ENCODE measurements around the gene FOXA3.

Gene FOXA3

DNA sequence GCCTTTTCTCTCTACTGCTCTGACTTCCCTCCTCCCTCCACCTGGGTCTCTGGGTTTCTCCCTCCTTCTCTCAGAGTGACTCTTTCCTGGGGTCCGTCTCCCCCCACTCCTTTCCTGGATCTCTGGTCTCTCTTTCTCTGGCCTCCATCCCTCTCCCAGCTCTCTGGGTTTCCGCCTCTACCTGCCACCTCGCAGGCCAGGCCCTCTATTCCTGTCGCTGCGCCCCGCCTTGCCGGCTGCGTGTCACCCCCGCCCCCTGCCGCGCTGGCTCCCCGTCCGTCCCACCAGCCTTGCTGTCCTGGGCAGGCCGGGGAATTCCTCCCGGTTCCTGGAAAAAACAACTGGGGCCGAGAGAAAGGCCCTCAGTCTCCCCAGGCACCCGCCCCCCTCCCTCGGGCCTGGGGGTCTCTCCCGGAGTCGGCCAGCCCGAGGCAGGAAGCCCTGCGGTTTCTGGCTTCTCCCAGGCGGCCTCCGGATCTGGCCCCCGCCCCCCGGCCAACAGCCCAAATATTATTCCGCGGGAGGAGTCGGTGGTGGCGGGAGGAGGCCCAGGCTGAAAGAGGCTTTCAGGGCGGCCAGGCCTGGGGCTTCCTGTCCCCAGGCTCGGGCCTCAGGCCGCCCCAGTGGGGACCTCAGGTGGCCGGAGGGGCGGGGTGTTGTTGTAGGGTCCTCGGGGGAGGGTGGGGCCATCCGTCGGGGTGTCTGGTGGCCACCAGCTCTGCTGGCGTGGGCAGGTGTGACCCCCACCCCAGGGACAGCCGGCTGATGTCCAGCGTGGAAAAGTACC, 12.5 kb downstream of the FOXA3 start:
- H3K27me3 Mint-ChIP-seq, result peaks cover 70% of the 10 kb centered on the region
- H3K36me3 Mint-ChIP-seq, result peaks cover 4% of the 10 kb centered on the region
- H3K4me3 Mint-ChIP-seq, result no peak overlapping the region
- no peaks in the 10 kb centered on the region for H3K9me3 Mint-ChIP-seq
- H3K4me1 Mint-ChIP-seq, result peaks cover 13% of the 10 kb centered on the region
- peak; percentile 21 for ATAC-seq
- H3K27ac Mint-ChIP-seq, result no peak overlapping the region

- peaks cover 10% of the 10 kb centered on the region for H3K36me3 Mint-ChIP-seq
- H3K4me3 Mint-ChIP-seq, result no peak overlapping the region
- ATAC-seq, result no peak
- H3K4me1 Mint-ChIP-seq, result peaks cover 27% of the 10 kb centered on the region
- H3K27ac Mint-ChIP-seq, result no peak overlapping the region
- peaks cover 75% of the 10 kb centered on the region for H3K27me3 Mint-ChIP-seq
- no peaks in the 10 kb centered on the region for H3K9me3 Mint-ChIP-seq
Measured at GRCh38 chr19:45878043-45878794, 14.1 kb downstream of the FOXA3 start.

GRCh38 chr19:45879055-45879454, 14.9 kb downstream of the FOXA3 start:
- no peaks in the 10 kb centered on the region for H3K9me3 Mint-ChIP-seq

GRCh38 chr19:45879971-45880370, 15.8 kb downstream of the FOXA3 start:
- no peak overlapping the region for H3K27ac Mint-ChIP-seq
- H3K4me1 Mint-ChIP-seq, result peaks cover 34% of the 10 kb centered on the region
- no peak for ATAC-seq
- peaks cover 15% of the 10 kb centered on the region for H3K36me3 Mint-ChIP-seq
- H3K4me3 Mint-ChIP-seq, result no peak overlapping the region
- no peaks in the 10 kb centered on the region for H3K9me3 Mint-ChIP-seq
- H3K27me3 Mint-ChIP-seq, result peaks cover 62% of the 10 kb centered on the region

More at GRCh38 chr19:45879055-45879454, 14.9 kb downstream of the FOXA3 start:
- H3K27ac Mint-ChIP-seq, result no peak overlapping the region
- H3K27me3 Mint-ChIP-seq, result peaks cover 71% of the 10 kb centered on the region
- H3K4me3 Mint-ChIP-seq, result no peak overlapping the region
- no peak for ATAC-seq
- H3K36me3 Mint-ChIP-seq, result peaks cover 15% of the 10 kb centered on the region
- H3K4me1 Mint-ChIP-seq, result peaks cover 34% of the 10 kb centered on the region

DNA sequence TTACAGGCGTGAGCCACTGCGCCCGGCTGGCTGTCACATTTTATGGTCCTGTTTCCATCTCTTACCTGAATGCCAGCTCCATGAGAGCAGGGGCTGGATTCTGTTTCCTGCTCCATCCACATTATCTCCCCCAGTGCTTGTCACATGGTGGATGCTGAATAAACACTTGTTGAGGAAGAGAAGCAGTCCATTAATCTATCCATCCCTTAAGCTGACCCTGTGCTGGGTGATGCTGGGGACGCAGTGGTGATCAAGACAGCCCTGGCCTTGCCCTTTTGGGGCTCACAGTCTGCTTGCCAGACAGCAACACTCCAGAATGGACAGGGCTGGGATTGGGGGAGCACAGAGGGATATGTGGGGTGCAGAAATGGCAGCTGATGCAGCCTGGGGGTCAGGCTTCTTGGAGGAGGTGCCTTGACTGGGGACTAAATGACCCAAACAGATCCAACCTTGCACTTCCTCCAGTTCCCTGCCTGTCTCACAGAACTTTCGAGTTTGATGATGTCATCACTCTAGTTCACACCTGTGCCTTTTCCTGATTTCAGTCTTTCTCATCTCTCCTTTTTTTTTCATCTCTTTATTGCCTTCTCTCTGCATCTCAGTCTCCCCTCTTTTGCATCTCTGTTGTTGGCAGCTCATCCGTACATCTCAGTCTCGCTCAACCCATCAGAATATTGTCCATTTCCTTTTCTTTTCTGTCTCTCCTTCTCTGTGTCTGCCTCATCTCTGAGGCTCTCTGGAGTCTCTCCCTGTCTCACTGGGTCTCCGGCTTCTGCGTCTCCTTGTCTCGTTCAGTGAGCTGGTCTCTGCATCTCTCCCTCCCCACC, 17.2 kb downstream of the FOXA3 start:
- Mint-ChIP-seq H3K9me3 (no peaks in the 10 kb centered on the region), H3K36me3 (peaks cover 15% of the 10 kb centered on the region), H3K4me1 (peaks cover 32% of the 10 kb centered on the region), H3K4me3 (no peak overlapping the region), H3K27ac (peak overlapping the region; percentile 0), H3K27me3 (peaks cover 49% of the 10 kb centered on the region)
- ATAC-seq, result no peak

DNA sequence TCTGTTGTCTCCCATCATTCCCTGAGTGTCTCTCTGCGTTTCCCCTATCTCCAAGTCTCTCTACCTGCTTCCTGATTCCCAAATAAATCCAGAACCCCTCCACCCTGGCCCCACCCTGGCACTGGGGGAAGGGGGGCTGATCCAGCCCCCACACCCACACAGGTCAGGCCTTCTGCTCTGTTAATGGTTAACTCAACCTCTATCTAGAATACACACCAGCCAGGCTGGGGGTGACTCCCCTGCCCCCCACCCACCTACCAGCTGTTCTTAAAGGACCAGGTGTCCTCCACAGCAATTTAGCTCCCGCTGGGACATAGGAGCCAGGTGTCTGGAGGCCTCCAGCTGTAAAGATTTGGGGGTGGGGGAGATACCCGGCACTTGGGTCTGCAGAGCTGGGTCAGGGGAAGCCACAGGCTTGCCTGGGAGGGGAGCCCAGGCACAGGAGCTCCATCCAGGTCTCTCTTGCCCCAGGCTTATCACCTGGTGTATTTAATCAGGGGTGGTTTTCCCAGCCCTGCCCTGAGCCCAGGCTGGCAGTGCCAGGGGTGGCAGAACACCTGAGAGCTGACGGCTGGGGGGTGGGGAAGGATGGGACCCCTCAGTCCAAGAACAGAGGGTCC, 17.9 kb downstream of the FOXA3 start:
- Mint-ChIP-seq H3K9me3 (no peaks in the 10 kb centered on the region), H3K36me3 (peaks cover 15% of the 10 kb centered on the region), H3K4me1 (peaks cover 36% of the 10 kb centered on the region), H3K27ac (peak overlapping the region; percentile 0), H3K27me3 (peaks cover 42% of the 10 kb centered on the region), H3K4me3 (peak overlapping the region; percentile 38)
- ATAC-seq, result no peak

DNA sequence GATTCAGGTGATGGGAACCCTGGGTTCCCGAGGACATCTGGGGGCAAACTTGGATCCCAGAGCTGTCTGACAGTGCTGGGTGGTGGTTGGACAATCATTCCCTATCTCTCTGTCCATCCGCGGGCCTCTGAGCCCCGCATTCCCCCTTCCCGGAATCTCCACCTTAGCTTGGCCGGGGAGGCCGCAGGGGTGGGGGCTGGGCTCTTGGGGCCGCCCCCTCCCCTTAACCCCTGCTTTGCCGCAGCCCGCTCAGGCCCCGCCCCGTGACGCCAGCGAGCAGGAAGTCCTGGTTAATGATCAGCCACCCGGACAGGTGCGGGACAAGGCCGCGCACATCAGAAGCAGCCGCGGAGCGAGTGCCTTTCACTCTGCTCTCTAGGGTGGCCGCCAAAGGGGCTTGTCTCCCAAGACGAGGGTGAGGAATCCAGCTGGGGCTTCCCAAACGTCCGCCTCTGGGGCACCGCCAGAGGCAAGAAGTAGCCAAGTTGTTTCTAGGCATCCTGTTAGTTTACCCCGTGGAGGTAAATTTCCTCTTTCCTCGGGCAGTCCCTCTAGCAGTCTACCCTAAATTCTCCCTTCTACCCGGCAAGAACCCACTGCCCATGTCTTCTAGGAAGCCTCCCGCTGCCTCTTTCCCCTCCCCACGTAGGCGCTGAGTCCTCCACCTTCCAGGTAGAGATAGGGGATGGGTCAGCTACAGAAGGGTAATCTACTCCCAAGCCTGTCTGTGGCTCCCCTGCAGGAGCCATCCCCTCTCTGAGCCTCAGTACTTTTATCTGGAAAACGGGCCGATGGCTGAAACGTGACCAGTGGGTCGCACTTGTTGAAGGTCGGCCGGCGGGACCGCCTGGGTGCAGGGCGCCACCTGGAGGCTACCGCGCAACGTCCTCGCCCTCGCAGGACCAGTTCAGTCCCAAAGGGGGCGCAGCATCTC, 18.8 kb downstream of the FOXA3 start:
- Mint-ChIP-seq H3K4me3 (peak overlapping the region; percentile 79), H3K27me3 (peaks cover 33% of the 10 kb centered on the region), H3K27ac (peak overlapping the region; percentile 64), H3K9me3 (no peaks in the 10 kb centered on the region), H3K36me3 (peaks cover 15% of the 10 kb centered on the region), H3K4me1 (peaks cover 37% of the 10 kb centered on the region)
- peak; percentile 44 for ATAC-seq

DNA sequence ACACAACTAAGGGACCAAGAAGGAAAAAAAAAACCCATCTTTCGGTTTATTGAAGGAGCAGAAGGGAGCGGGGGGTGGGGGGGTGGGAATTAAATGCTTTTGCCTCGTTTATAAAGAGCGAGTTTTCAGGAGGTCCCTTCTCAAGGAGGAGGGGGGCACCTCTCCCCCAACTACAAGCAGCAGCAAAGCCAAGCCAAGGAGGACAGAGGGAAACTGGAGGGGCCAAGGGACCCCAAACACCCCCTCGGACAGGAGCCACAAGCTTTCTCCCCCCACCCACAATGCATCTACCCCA, 19.4 kb downstream of the FOXA3 start:
- no peaks in the 10 kb centered on the region for H3K9me3 Mint-ChIP-seq
- peaks cover 15% of the 10 kb centered on the region for H3K36me3 Mint-ChIP-seq
- peaks cover 27% of the 10 kb centered on the region for H3K27me3 Mint-ChIP-seq
- no peak for ATAC-seq
- peaks cover 37% of the 10 kb centered on the region for H3K4me1 Mint-ChIP-seq
- H3K27ac Mint-ChIP-seq, result peak overlapping the region; percentile 64
- H3K4me3 Mint-ChIP-seq, result peak overlapping the region; percentile 79

DNA sequence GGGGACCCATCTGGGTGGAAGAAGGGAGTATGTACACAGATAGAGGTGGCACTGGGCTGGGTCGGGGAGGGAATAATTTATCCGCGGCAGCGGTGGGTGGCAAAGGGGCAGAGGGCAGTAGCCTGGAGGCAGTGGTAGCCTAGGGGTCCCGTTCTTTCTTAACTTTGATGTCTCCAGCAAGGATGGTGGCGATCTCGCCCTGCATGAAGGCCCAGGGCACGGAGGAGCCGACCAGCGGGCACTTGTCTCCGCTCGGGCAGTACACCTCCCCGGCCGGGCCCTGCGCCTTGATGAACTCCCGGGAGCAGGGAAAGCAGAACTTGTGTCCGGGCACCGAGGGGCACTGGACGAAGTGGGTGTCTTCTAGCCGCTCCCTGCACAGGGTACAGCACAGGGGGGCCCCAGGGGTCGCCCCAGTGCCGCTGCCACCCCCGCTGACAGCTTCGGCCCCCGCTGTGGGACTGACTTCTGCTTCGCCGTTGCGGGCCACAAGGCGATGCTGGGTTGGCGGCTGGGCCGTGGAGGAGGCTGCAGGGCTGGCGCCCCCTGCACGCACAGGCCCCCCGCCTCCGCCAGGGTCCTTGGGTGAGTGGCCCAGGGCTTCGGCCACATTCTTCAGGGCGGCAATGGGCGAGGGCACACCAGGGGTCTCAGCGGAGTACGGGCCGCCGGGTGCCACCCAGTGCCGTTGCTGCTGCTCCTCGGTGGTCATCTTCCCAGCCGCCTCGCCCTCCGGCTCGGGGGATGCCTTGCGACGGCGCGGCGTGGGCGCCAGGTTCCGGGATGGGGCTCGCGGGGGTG, 20.0 kb downstream of the FOXA3 start:
- peak overlapping the region; percentile 27 for H3K4me3 Mint-ChIP-seq
- H3K27ac Mint-ChIP-seq, result no peak overlapping the region
- no peak for ATAC-seq
- H3K36me3 Mint-ChIP-seq, result peaks cover 15% of the 10 kb centered on the region
- peaks cover 37% of the 10 kb centered on the region for H3K4me1 Mint-ChIP-seq
- H3K9me3 Mint-ChIP-seq, result no peaks in the 10 kb centered on the region
- peaks cover 22% of the 10 kb centered on the region for H3K27me3 Mint-ChIP-seq

DNA sequence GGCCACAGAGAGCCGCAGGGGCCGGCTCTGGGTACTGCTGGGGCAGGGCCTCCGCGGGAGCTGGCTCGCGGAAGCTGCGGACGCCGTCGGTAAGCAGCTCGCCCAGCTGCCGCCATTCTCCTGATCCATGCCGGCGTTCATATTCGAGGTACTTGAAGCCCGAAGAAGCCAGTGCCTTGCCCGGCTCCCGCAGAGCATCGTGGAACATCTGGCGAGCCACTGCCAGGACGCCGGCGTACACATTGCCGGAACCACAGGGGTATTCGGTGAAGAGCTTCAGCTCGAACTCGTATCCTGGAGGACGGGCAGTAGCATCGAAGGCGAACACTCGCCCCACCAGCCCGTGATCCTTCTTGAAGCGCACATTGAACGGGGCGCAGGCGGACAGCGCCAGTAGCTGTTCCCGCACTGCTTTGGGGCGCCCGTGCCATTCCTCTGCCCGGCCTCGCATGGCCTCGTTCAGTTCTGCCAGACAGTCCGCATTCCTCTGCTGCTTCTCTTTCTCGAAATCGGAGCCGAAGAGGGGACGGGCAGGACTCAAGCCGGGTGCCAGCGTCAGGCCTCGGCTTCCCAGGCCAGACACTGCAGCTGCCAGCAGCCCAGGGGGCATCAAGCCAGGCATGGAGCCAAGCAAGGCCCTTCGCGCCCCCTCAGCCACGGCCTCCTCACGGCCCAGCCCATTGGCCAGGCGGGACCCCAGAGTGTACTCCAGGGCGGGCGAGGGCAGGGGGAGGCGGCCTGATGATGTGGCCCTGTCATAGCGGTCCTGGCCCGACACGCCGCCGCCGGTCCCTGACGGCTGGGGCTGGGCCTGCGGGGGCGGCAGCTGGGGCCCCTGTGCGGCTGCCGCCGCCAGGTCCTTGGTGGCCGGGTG, 20.8 kb downstream of the FOXA3 start:
- peaks cover 37% of the 10 kb centered on the region for H3K4me1 Mint-ChIP-seq
- H3K9me3 Mint-ChIP-seq, result no peaks in the 10 kb centered on the region
- peak; percentile 1 for ATAC-seq
- H3K27ac Mint-ChIP-seq, result no peak overlapping the region
- H3K4me3 Mint-ChIP-seq, result peak overlapping the region; percentile 41
- peaks cover 17% of the 10 kb centered on the region for H3K27me3 Mint-ChIP-seq
- H3K36me3 Mint-ChIP-seq, result peaks cover 20% of the 10 kb centered on the region

DNA sequence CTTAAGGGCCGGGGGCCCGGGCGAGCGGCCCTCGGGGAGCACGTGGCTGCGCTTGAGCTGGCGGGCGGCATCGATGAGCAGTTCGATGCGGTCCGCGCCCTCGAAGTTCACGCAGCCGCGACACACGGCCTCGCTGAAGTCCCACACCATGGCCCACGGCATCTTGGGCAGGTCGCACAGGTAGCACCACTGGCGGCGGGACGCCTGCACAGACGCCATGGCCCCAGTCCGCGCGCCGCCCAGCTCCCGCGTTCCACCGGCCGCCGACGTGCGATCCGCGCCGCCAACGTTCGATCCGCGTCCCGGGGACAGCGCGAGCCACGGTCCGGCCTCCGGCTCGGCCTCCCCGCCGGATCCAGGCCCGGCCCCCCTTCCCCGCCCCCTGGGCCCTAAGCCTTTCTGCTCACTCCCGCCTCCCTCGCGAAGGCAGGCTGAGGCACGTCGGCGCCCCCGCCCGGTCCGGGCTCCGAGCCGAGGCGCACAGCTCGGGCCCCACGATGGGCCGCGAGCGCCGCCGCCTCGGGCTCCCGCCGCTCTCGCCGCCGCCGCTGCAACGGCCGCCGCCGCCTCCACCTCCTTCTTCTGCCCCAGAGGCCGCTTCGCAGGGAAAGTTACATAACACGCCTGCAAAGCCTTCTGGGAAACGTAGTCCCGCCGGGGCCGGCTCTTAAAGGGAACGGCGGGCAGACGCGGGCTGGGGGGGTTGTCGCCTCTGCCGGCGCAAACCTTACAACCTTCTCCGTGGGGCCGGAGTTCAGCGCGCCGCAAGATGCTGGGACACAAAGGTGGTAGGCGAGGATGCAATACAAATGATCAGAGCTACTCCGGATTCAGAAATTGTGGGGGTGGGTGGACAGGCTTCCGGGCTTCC, 21.7 kb downstream of the FOXA3 start, which contains the start of gene IRF2BP1:
Gene IRF2BP1 (minus strand): TSS at position 586 of the 871 bp plus-strand sequence. CDS start 367 bp downstream, at position 219.
- Mint-ChIP-seq H3K9me3 (no peaks in the 10 kb centered on the region), H3K36me3 (peaks cover 24% of the 10 kb centered on the region)

More for the DNA sequence above, 21.7 kb downstream of the FOXA3 start, which contains the start of gene IRF2BP1:
- peak; percentile 87 for ATAC-seq
- Mint-ChIP-seq H3K4me1 (peaks cover 37% of the 10 kb centered on the region), H3K4me3 (peak within 1 kb of the TSS; percentile 95), H3K27ac (peak within 1 kb of the TSS; percentile 84), H3K27me3 (peaks cover 11% of the 10 kb centered on the region)
